HUDEP-2 (cell line): ENCODE measurements around the gene FKTN.
"Not testable (repeated sequence)": the region's sequence is repeated elsewhere in the genome, so short reads cannot be mapped to it uniquely, and the experiment has no call there.

Source experiments
- DNase-seq, 76 experiments: peaks; one replicate each; lab custom pipeline; 2025; ENCODE audit not compliant: unreplicated experiment in 76 of 76; lab: John Stamatoyannopoulos, UW

The FKTN gene

DNA sequence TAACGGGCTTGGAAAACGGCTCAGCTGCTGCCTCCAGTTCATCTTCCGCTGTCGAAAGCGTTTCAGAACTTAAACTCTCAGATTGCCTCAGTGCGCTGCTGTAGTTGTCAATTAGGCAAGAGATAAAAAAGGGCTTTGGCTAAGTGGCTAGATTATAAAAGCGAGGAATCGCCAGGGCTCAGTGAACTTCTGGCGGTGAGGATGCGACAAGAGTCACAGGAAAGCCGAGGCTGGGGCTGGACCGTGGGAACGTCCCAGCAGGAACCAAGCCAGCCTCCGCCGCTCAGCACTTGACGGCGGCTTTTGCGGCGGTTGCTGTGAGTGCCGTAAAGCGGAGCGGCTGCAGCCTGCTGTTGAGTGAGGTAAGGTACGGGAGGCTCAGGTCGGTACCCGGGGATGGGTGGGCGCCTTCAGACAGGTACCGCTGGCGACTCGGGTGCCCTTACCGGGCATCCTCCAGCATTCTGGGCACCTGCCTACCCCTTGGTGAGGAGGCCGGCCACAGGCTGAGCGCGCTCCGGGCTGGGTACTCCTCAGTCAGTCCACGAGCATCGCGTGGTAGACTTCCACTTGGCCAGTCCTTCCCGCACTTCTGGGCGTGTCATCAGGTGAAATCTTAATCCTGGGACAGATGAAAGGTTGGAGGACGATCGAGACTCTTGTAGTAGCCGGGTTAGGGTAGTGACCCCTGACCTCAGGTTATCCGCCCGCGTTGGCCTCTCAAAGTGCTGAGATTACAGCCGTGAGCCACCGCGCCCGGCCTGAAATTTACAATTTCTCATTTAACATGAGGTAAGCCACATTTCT lies at the start of gene FKTN:
FKTN (plus strand) TSS at position 328 of the 807 bp plus-strand sequence. CDS start 16,902 bp downstream, outside the sequence.
- peak in 74 of 76 experiments; percentile 7 to 84 (median 66) for DNase-seq

DNA sequence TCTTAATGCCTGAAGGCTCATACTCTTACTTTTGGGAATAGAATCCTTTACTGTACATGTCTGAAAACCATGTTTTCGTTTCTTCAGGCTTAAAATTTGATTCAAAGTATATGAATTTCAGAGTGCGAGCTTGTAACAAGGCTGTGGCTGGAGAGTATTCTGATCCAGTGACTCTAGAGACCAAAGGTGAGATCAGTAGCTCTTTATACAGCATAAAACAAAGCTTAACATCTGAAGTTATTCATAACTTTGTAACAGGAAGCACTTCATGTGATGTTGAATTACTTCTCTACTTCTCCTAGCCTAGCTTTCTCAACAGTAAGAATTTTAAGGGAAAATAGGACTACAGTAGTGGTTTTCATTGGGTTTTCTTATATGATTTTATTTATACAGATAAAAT lies 49.4 kb upstream of the FKTN start:
- no peak for DNase-seq

DNA sequence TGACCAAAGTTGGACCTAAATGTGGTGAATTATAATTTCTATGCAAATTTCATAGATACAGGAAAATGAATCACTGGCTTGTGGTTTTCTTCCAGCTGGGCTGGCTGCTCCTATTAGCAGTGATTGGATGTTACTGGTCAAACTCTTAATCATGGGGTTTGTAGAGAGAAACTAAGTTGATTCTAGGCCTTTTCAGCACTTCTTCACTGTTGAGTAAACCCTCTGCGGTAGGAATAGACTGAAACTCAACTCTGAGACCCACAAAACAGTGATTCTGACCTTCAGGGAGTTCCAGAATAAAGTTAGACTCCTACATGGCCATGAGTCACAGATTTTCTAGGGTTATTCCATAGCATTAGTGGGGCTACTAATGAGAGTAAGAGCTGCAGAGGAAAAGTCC lies 47.9 kb upstream of the FKTN start:
- no peak for DNase-seq

GRCh38 chr9:105511446-105511845 lies 46.5 kb upstream of the FKTN start:
- no peak for DNase-seq

DNA sequence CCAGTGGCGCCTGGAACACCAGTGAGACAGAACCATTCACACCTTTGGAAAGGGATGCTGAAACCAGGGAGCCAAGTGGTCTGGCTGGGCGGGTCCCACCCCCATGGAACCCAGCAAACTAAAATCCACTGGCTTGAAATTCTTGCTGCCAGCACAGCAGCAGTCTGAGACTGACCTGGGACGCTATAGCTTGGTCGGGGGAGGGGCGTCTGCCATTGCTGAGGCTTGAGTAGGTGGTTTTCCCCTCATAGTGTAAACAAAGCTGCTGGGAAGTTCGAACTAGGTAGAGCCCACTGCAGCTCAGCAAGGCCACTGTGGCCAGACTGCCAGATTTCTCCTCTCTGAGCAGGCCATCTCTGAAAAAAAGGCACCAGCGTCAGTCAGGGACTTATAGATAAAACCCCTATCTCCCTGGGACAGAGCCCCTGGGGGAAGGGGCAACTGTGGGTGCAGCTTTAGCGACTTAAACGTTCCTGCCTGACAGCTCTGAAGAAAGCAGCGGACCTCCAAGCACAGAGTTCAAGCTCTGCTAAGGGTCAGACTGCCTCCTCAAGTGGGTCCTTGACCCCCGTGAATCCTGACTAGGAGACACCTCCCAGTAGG lies 42.0 kb upstream of the FKTN start:
- DNase-seq = no peak

DNA sequence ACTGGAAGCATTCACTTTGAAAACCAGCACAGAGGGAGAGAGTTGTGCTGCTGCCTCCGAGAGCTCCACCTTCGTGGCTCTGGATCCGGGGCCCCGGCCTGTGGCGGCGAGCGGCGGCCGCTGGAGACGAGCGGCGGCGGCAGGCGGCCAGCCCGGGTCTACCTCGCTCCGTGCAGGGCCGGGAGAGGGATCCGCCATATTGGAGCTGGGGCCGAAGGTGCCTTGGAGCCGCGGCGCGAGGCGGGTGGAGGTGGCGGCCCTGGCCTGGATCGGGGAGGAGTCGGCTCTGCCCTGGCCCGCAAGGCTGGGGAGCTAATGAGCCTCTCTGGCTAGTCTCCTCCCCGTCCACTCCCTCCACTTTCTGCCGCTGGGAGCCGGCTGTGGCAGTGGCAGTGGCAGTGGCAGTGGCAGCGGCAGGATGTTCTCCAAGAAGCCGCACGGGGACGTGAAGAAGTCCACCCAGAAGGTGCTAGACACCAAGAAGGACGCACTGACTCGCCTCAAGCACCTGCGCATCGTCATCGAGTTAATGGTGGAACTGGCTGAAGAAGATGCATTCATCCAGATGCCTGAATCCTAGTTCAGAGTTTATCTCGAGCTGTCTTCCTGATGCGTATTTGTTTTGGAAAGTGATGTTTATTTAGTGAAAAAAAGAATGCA lies 38.1 kb upstream of the FKTN start:
- peak in 7 of 76 experiments; percentile 1 to 17 (median 3) for DNase-seq

- not testable (repeated sequence) for DNase-seq
Observed at GRCh38 chr9:105520992-105521391, 36.9 kb upstream of the FKTN start.

DNA sequence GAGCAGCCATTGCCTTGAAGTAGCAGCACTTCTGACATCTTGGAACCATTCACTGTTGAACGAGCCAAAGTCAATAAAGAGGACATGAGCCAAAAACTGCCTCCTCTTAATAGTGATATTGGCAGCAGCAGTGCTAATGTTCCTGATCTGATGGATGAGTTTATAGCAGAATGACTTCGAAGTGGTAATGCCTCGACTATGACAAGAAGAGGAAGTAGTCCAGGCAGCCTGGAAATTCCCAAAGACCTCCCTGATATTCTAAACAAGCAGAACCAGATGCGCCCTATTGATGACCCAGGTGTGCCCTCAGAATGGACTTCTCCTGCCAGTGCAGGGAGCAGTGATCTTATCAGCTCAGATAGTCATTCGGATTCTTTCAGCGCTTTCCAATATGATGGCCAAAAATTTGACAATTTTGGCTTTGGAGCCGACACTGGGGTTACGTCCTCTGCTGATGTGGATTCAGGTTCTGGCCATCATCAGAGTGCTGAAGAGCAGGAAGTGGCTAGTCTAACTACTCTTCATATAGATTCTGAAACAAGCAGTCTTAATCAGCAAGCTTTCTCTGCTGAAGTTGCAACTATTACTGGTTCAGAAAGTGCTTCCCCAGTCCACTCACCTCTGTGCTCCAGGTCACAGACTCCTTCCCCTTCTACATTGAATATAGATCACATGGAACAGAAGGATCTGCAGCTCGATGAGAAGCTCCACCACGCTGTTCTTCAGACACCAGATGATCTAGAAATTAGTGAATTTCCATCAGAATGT lies 35.1 kb upstream of the FKTN start:
- DNase-seq = not testable (repeated sequence)

DNA sequence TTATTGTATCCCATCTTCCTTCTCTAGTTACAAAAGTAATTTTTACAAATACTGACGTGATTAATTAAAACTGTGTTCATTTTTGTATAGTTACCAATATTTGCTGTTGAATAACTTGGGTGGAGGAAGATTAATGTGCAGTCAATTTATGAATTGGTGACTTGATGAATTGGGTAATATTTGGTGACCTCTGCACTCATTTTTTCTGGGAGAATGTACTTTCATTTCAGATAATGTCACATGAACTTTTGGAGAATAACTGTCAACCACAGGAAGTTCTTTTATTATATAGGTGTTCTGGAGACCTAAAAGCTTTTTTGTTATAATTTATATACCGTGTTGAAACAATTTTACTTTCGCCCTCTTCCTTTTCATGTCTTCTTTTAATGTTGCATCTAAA lies 26.4 kb upstream of the FKTN start:
- DNase-seq = no peak

DNA sequence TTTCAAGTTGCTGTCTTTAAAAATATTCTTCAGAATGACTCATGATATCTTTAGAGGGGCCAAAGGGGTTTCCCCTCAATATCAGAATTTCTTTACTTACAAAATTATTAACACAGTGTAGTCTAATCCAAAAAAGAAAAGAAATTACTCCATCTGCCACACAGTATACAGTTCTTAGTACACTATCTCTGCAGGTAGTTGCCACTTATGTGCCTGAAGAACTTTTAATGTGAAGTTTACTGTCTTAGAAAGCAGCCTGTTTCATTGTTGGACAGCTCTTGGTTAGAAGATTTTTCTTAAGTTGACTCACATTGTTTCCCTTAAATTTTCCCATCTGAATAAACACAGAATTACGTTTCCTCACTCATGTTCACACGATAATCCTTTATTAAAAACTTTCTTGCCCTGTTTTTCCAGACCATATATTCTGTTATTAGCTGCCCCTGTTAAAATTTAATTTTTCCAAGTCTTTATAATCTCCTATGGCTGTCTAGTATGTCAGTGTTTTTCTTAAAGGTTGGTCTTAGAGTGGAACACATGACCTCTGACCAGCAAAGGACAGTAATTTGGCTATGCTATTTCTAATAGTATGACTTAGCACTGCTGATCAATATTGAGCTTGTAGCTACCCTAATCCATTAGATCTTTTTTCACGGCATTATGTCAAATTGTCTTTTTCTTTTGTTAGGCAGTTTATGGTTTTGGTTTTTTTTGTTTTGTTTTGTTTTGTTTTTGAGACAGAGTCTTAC lies 21.8 kb upstream of the FKTN start:
- no peak for DNase-seq

DNA sequence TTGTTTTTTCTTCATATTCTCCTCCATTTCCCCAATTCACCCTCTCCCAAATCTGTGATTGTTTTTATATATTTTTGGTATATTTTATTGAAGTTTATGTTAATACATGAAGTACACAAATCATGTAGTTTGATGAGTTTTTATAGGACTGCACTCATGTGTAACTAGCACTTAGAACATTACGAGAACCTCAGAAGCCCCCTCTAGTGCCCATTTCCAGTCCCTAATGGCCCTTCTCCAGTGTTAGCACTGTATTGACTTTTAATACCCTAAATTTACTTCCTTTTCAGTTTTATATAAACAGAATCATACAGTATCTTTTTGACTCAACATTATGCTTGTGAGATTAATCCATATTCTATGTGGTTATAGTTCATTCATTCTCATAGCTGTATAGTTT lies 18.5 kb upstream of the FKTN start:
- DNase-seq = peak in 3 of 76 experiments; percentile 2 to 9 (median 4)

DNA sequence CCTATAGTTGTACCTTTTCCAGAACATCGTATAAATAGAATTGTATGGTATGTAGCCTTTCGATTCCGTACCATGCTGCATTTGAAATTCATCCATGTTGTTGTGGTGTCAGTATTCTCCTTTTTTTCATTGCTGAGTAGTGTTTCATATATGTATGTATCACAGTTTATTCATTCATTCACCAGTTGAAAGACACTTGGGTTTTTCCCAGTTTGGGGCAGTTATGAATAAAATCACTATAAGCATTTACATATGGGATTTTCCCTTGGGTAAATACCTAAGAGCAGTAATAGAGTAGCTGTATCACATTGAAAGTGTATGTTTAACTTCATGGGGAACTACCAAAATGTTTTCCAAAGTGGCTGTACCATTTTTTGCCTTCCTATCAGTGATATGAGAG lies 16.1 kb upstream of the FKTN start:
- DNase-seq = no peak

DNA sequence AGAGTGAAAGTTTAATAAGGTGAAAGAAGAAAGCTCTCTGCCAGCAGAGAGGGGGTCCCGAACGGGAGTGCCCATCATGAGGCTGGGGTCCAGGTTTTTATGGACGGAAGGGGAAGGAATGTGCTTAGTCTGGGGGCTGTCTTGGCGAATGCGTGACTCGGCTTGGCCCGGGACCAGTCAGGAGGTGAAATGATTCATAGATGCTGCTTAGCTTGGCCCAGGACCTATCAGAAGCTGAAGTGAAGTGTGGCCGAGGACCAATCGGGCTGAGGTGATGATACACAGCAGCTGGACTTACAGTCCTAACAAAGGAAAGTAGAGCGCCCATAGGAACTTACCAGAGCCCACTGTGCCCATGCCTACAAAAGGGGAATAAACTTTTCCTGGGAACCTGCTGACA lies 3.9 kb upstream of the FKTN start:
- no peak for DNase-seq

DNA sequence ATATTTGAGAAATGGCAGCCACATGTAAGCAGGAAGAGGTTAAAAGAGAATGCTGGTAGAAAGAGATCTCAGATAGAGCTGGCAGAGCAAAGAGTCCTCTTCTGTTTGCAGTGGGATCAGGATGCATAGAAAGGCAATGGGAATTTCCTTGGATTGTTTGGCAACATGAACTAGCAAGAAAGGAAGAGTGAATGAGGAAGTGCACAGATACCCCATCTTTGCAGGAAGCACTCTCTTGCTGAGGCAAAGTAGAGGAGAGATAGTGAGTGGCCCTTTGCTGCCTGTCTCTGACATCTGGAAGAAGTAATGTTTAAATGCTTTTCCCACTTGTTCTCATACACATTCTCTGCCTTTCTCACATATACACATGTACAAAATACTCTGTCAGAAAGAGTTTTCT lies 14.5 kb downstream of the FKTN start:
- no peak for DNase-seq

DNA sequence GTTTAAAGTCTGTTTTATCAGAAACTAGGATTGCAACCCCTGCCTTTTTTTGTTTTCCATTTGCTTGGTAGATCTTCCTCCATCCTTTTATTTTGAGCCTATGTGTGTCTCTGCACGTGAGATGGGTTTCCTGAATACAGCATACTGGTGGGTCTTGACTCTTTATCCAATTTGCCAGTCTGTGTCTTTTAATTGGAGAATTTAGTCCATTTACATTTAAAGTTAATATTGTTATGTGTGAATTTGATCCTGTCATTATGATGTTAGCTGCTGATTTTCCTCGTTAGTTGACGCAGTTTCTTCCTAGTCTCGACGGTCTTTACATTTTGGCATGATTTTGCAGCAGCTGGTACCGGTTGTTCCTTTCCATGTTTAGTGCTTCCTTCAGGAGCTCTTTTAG lies 22.0 kb downstream of the FKTN start:
- DNase-seq = not testable (repeated sequence)

- not testable (repeated sequence) for DNase-seq
Observed at GRCh38 chr9:105581550-105581949, 23.6 kb downstream of the FKTN start.

- no peak for DNase-seq
Observed at GRCh38 chr9:105593145-105593544, 35.2 kb downstream of the FKTN start.

DNA sequence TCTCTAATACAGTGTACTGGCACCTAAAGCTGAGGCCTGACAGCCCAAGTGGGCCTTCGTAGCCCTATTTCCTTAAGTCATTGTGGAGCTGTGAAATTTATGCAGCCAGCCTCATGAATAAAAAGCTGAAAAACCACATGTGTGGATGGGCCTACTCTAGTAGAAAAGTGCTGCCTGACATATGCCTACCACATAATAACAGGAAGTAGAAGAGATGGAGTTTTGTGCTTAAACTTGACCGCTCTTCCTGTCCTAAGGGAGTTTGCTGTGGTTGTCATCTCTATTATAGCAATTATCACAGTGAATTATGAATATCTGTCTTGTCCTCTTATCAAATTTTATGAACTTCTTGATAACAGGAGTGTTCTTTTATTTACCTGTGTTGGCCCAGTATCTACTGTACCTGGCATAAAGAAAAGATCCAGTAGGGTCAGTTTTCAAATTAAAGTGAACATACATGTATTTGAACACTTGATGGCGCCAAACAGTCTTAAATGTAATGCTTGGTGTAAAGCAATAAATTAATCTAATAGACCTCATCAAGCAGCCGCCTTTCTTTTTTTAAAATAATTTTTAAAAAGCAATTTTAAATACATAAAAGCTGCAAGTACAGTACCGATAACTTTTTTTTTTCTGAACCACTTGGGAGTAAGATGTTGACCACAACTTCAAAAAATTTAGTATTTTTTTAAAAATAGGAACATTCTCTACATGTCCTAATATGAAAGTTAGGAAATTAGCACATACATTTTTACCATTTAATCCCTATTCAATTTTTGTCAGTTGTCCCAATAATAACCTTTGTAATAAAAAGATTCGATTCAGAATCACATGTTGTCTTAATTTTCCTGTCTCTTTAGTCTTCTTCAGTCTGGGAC lies 51.0 kb downstream of the FKTN start:
- peak in 22 of 76 experiments; percentile 1 to 39 (median 20) for DNase-seq

GRCh38 chr9:105621001-105621400 lies 63.1 kb downstream of the FKTN start:
- DNase-seq = no peak
